ENCODE measurements around the gene ITGA5.

ITGA5 gene

DNA sequence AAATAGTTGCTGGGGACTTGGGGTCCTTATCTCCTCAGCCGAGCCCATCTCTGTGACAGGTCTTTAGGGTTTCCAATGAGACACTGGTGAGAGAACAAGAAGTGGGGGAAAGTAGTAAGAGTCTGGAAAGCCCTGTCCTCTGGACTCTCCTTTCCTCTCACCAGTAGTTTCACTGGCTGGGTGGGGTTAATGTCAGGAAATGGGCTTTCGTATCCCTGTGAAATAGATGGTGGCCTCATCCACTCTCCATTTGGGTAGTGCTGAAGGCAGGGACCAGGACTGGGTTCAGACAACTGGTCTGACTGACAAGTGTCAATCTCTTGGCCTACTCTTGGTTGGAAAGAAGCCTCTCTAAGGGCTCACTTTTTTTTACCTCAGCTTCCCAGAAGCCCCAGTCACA lies 42.1 kb downstream of the ITGA5 start:
- DNase-seq (no peak), ATAC-seq (ENCODE audit: insufficient read depth, low read depth) (no peak)
- Histone ChIP-seq H3K36me3 (ENCODE audit: insufficient read depth, low read length) (no peaks in the 10 kb centered on the region), H3K9ac (ENCODE audit: low read depth, low read length) (no peak overlapping the region), H3K4me2 (ENCODE audit: insufficient read depth, low read length) (no peak overlapping the region), H2AFZ (ENCODE audit: low read depth, low read length) (no peak overlapping the region), H4K20me1 (ENCODE audit: insufficient read depth, low read length) (no peaks in the 10 kb centered on the region), H3K4me1 (ENCODE audit: insufficient read depth, low read length) (peaks cover 17% of the 10 kb centered on the region), H3K4me3 (ENCODE audit: low read depth in 1 of 2, low read length in 2 of 2) (no peak overlapping the region), H3K27me3 (ENCODE audit: insufficient read depth, low read length, poor library complexity) (peaks cover 8% of the 10 kb centered on the region), H3K27ac (ENCODE audit: low read length) (no peak overlapping the region), H3K9me3 (ENCODE audit: insufficient read depth, low read length, severe bottlenecking) (no peaks in the 10 kb centered on the region), H3K79me2 (ENCODE audit: insufficient read depth, low read length) (no peaks in the 10 kb centered on the region)
- TF ChIP-seq, protein P1, sequence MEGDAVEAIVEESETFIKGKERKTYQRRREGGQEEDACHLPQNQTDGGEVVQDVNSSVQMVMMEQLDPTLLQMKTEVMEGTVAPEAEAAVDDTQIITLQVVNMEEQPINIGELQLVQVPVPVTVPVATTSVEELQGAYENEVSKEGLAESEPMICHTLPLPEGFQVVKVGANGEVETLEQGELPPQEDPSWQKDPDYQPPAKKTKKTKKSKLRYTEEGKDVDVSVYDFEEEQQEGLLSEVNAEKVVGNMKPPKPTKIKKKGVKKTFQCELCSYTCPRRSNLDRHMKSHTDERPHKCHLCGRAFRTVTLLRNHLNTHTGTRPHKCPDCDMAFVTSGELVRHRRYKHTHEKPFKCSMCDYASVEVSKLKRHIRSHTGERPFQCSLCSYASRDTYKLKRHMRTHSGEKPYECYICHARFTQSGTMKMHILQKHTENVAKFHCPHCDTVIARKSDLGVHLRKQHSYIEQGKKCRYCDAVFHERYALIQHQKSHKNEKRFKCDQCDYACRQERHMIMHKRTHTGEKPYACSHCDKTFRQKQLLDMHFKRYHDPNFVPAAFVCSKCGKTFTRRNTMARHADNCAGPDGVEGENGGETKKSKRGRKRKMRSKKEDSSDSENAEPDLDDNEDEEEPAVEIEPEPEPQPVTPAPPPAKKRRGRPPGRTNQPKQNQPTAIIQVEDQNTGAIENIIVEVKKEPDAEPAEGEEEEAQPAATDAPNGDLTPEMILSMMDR (IDR thresholded peaks at IDR 0.05; ENCODE audit: borderline replicate concordance, extremely low read depth, low read length, poor library complexity, severe bottlenecking): no peak
- TF ChIP-seq EZH2 (IDR thresholded peaks at IDR 0.05; ENCODE audit: borderline replicate concordance, low read depth, low read length, severe bottlenecking): no peak

DNA sequence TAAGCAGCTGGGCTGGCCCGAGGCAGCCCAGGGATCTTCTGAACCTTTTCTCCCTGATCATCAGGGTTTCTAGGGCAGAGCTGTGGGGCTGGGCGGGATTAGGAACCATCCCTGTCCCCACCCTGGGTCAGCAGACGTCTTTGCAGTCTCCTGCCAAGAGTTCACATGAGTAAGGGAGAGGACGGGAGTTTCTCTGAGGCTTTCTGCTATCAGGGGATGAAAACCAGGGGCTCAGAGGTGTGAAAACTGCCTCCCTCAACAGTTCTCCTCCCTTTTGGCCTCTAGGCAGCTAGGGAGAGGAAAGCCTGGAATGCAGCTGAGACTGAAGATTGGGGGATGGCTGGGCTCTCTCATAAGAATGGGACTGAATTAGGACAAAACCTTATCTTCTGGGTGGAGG lies 42.5 kb downstream of the ITGA5 start:
- Histone ChIP-seq H3K4me2 (ENCODE audit: insufficient read depth, low read length) (no peak overlapping the region), H3K36me3 (ENCODE audit: insufficient read depth, low read length) (no peaks in the 10 kb centered on the region), H3K9me3 (ENCODE audit: insufficient read depth, low read length, severe bottlenecking) (no peaks in the 10 kb centered on the region), H3K4me1 (ENCODE audit: insufficient read depth, low read length) (peaks cover 21% of the 10 kb centered on the region), H3K9ac (ENCODE audit: low read depth, low read length) (no peak overlapping the region), H2AFZ (ENCODE audit: low read depth, low read length) (no peak overlapping the region), H4K20me1 (ENCODE audit: insufficient read depth, low read length) (no peaks in the 10 kb centered on the region), H3K79me2 (ENCODE audit: insufficient read depth, low read length) (no peaks in the 10 kb centered on the region), H3K27ac (ENCODE audit: low read length) (no peak overlapping the region), H3K27me3 (ENCODE audit: insufficient read depth, low read length, poor library complexity) (peaks cover 8% of the 10 kb centered on the region), H3K4me3 (ENCODE audit: low read depth in 1 of 2, low read length in 2 of 2) (no peak overlapping the region)
- no peak for TF ChIP-seq EZH2 (IDR thresholded peaks at IDR 0.05; ENCODE audit: borderline replicate concordance, low read depth, low read length, severe bottlenecking)
- TF ChIP-seq, protein P1 (IDR thresholded peaks at IDR 0.05; ENCODE audit: borderline replicate concordance, extremely low read depth, low read length, poor library complexity, severe bottlenecking): no peak
- DNase-seq: no peak
- no peak for ATAC-seq (ENCODE audit: insufficient read depth, low read depth)

DNA sequence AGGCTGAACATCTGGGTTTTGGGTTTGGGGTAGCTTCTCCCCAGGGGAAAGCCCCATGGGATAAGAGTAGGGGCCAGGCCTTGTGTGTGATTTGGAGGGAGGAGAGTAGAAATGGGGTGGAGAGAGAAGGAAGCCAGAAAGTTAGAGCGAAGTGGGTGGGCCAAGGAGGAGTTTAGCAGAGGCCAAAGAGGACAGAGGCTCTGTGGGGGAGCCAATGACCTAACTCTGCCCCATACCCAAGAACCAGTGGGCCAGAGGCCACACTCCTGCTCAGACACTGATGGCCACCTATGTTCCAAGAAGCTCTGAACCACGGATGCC lies 43.8 kb downstream of the ITGA5 start:
- no peak overlapping the region for H2AFZ ChIP-seq (ENCODE audit: low read depth, low read length)
- H3K79me2 ChIP-seq (ENCODE audit: insufficient read depth, low read length): no peaks in the 10 kb centered on the region
- no peaks in the 10 kb centered on the region for H3K9me3 ChIP-seq (ENCODE audit: insufficient read depth, low read length, severe bottlenecking)
- no peaks in the 10 kb centered on the region for H4K20me1 ChIP-seq (ENCODE audit: insufficient read depth, low read length)
- H3K4me3 ChIP-seq (ENCODE audit: low read depth in 1 of 2, low read length in 2 of 2): no peak overlapping the region
- no peak for TF ChIP-seq EZH2 (IDR thresholded peaks at IDR 0.05; ENCODE audit: borderline replicate concordance, low read depth, low read length, severe bottlenecking)
- TF ChIP-seq, protein P1 (IDR thresholded peaks at IDR 0.05; ENCODE audit: borderline replicate concordance, extremely low read depth, low read length, poor library complexity, severe bottlenecking): no peak
- ATAC-seq (ENCODE audit: insufficient read depth, low read depth) (no peak), DNase-seq (no peak)
- H3K27ac ChIP-seq (ENCODE audit: low read length): no peak overlapping the region
- no peaks in the 10 kb centered on the region for H3K36me3 ChIP-seq (ENCODE audit: insufficient read depth, low read length)
- peaks cover 21% of the 10 kb centered on the region for H3K4me1 ChIP-seq (ENCODE audit: insufficient read depth, low read length)
- H3K9ac ChIP-seq (ENCODE audit: low read depth, low read length): no peak overlapping the region
- peaks cover 8% of the 10 kb centered on the region for H3K27me3 ChIP-seq (ENCODE audit: insufficient read depth, low read length, poor library complexity)
- H3K4me2 ChIP-seq (ENCODE audit: insufficient read depth, low read length): no peak overlapping the region
